Suprapubic skin (tissue), 4 donors: Measurements from ENCODE around the gene ZNF428. TPM values are rescaled to one million over a fixed set of nuclear protein-coding genes. Genes with fewer than 3 reads are reported as not detected.

Experiments
- DNase-seq, 2 donors: peaks; one replicate each; pipeline ENCODE4 v3.0.0-alpha.2; 2019; ENCODE audit warnings: low spot score in 2 of 2
- H3K27ac ChIP-seq: fragments of 200-600 bp; sonication (generic); one replicate; pipeline ENCODE4 v1.5.1; 2019
- H3K27me3 ChIP-seq: fragments of 200-600 bp; sonication (generic); one replicate; pipeline ENCODE4 v1.5.1; 2019
- H3K36me3 ChIP-seq: fragments of 200-600 bp; sonication (generic); one replicate; pipeline ENCODE4 v1.5.1; 2019
- H3K4me1 ChIP-seq: fragments of 200-600 bp; sonication (generic); one replicate; pipeline ENCODE4 v1.5.1; 2019
- H3K4me3 ChIP-seq: fragments of 200-600 bp; sonication (generic); one replicate; pipeline ENCODE4 v1.5.1; 2019; ENCODE audit warnings: mild to moderate bottlenecking
- H3K9me3 ChIP-seq: fragments of 200-600 bp; sonication (generic); one replicate; pipeline ENCODE4 v1.5.1; 2019
- EP300 ChIP-seq: sonication (generic); formaldehyde crosslinking; IDR thresholded peaks from one replicate; pipeline ENCODE4 v1.6.1; 2017; ENCODE audit warnings: antibody characterized with exemption
- POLR2A ChIP-seq, 2 donors: fragments of 450-650 bp; IDR thresholded peaks; one replicate each; pipeline ENCODE4 v1.6.1; 2017; ENCODE audit warnings: antibody characterized with exemption in 2 of 2, mild to moderate bottlenecking in 2 of 2, moderate library complexity in 2 of 2
- POLR2AphosphoS5 ChIP-seq, 3 donors: sonication (generic); formaldehyde crosslinking; IDR thresholded peaks; one replicate each; pipeline ENCODE4 v1.6.1; 2017; ENCODE audit warnings: antibody characterized with exemption in 3 of 3
- WGBS: methylation state at CpG from one replicate; pipeline ENCODE4 v1.1.5; 2018; 5-methylcytosine and 5-hydroxymethylcytosine counted together
- total RNA-seq, 4 donors: library from RNA; depleted of rRNA; stranded (reverse); fragments of >200 nt; gene quantifications; one replicate each; pipeline ENCODE4 v1.1.0, GENCODE V29; 2016
- TF ChIP-seq, protein P1 (sequence below), 2 donors: fragments of 200-600 bp in 1 of 2; fragments of 450-650 bp in 1 of 2; sonication (generic) in 1 of 2; IDR thresholded peaks; one replicate each; pipeline ENCODE4 v1.5.1; 2016 to 2019; ENCODE audit warnings: antibody characterized with exemption in 2 of 2, mild to moderate bottlenecking in 1 of 2, moderate library complexity in 1 of 2

The ZNF428 gene
- total RNA-seq, 4 donors from 2014 or later, result 10.6 to 19.3 (median 17.5) TPM

GRCh38 chr19:43569657-43570056 lies 49.8 kb downstream of the ZNF428 start:
- TF ChIP-seq POLR2AphosphoS5 (IDR thresholded peaks at IDR 0.05) (no peak), POLR2A (IDR thresholded peaks at IDR 0.05) (no peak), EP300 (no peak)
- TF ChIP-seq, protein P1, sequence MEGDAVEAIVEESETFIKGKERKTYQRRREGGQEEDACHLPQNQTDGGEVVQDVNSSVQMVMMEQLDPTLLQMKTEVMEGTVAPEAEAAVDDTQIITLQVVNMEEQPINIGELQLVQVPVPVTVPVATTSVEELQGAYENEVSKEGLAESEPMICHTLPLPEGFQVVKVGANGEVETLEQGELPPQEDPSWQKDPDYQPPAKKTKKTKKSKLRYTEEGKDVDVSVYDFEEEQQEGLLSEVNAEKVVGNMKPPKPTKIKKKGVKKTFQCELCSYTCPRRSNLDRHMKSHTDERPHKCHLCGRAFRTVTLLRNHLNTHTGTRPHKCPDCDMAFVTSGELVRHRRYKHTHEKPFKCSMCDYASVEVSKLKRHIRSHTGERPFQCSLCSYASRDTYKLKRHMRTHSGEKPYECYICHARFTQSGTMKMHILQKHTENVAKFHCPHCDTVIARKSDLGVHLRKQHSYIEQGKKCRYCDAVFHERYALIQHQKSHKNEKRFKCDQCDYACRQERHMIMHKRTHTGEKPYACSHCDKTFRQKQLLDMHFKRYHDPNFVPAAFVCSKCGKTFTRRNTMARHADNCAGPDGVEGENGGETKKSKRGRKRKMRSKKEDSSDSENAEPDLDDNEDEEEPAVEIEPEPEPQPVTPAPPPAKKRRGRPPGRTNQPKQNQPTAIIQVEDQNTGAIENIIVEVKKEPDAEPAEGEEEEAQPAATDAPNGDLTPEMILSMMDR (IDR thresholded peaks at IDR 0.05), result no peak
- 78% methylated on average over 5 of the region's 5 CpGs for WGBS
- DNase-seq, result no peak

DNA sequence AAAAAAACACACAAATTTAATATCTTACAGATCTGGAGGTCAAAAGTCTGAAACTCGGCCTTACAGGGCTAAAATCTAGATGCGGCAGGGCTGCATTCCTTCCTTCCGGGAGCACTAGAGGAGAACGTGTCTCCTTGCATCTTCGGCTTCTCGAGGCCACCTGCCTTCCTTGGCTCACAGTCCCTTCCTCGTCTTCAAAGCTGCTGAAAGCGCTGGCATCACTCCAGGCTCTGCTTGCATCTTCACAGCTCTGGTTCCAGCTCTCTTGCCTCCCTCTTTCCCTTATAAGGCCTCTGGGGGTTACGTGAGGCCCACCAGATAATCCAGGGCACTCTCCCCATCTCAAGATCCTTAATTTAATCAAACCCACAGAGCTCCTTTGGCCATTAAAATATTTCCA lies 54.6 kb downstream of the ZNF428 start:
- no peaks in the 10 kb centered on the region for H3K9me3 ChIP-seq
- DNase-seq, result no peak
- peaks cover 19% of the 10 kb centered on the region for H3K36me3 ChIP-seq
- no peak overlapping the region for H3K4me3 ChIP-seq
- TF ChIP-seq POLR2A (IDR thresholded peaks at IDR 0.05) (no peak), POLR2AphosphoS5 (IDR thresholded peaks at IDR 0.05) (no peak), EP300 (no peak)
- TF ChIP-seq, protein P1 (IDR thresholded peaks at IDR 0.05), result no peak
- 70% methylated on average over 9 of the region's 9 CpGs for WGBS
- H3K4me1 ChIP-seq, result peaks cover 11% of the 10 kb centered on the region
- H3K27ac ChIP-seq, result no peak overlapping the region
- no peaks in the 10 kb centered on the region for H3K27me3 ChIP-seq

More at GRCh38 chr19:43569657-43570056, 49.8 kb downstream of the ZNF428 start:
- peaks cover 9% of the 10 kb centered on the region for H3K36me3 ChIP-seq
- no peaks in the 10 kb centered on the region for H3K9me3 ChIP-seq
- H3K27me3 ChIP-seq, result no peaks in the 10 kb centered on the region
- no peak overlapping the region for H3K27ac ChIP-seq
- peaks cover 6% of the 10 kb centered on the region for H3K4me1 ChIP-seq
- H3K4me3 ChIP-seq, result no peak overlapping the region

GRCh38 chr19:43563816-43564457 lies 55.5 kb downstream of the ZNF428 start:
- DNase-seq, result no peak
- TF ChIP-seq POLR2AphosphoS5 (IDR thresholded peaks at IDR 0.05), result no peak
- TF ChIP-seq POLR2A (IDR thresholded peaks at IDR 0.05), result no peak
- TF ChIP-seq EP300, result no peak
- TF ChIP-seq, protein P1 (IDR thresholded peaks at IDR 0.05), result no peak
- 93% methylated on average over 10 of the region's 10 CpGs for WGBS

DNA sequence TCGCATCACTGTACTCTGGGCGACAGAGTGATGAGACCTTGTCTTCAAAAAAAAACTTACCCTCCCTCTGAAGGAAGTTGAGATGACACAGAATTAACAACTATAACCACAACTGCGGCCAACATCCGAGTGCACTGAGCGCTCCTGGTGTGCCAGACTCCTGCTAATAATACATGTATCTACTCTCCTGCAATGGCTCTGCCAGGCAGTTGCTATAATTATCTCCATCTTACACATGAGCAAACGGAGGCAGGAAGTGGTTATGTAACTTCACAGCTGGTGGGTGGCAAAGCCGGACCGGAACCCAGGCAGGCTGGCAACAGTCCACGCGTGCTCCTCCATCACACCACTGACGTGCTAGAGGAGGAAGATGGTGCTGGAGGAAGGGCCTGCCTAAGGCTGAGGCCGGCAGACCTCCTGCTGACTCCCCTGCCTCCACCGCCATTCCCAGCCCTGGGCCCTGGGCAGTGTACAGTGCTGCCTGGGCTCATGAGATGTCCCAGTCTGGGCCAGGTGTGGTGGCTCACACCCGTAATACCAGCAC lies 56.7 kb downstream of the ZNF428 start:
- DNase-seq, result peak in 1 of 2 donors; percentile 82
- TF ChIP-seq POLR2AphosphoS5 (IDR thresholded peaks at IDR 0.05) (no peak), POLR2A (IDR thresholded peaks at IDR 0.05) (no peak), EP300 (no peak)
- TF ChIP-seq, protein P1 (IDR thresholded peaks at IDR 0.05), result no peak
- Histone ChIP-seq H3K4me1 (peaks cover 11% of the 10 kb centered on the region), H3K27ac (peak overlapping the region; percentile 55), H3K4me3 (no peak overlapping the region), H3K27me3 (no peaks in the 10 kb centered on the region), H3K9me3 (no peaks in the 10 kb centered on the region), H3K36me3 (peaks cover 31% of the 10 kb centered on the region)
- WGBS, result 64% methylated on average over 11 of the region's 14 CpGs

More at GRCh38 chr19:43563816-43564457, 55.5 kb downstream of the ZNF428 start:
- Histone ChIP-seq H3K4me3 (no peak overlapping the region), H3K36me3 (peaks cover 23% of the 10 kb centered on the region), H3K27me3 (no peaks in the 10 kb centered on the region), H3K4me1 (peaks cover 11% of the 10 kb centered on the region), H3K27ac (no peak overlapping the region), H3K9me3 (no peaks in the 10 kb centered on the region)

DNA sequence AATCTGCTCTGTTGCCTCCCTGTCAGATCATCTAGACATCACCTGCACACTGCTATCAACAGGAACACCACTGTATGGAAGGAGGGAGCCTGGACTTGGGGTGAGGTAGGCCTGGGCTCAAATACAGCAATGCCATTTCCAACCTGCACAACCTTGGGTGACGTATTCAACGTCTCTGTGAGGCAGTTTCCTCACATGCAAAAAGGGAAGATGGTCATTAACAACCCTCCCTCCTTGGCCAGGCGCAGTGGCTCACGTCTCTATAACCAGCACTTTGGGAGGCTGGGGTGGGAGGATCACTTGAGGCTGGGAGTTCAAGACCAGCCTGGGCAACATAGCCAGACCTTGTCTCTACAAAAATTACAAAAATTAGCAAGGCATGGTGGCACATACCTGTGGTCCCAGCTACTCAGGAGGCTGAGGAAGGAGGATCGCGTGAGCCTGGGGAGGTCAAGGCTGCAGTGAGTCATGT lies 57.2 kb downstream of the ZNF428 start:
- no peak for TF ChIP-seq POLR2AphosphoS5 (IDR thresholded peaks at IDR 0.05)
- TF ChIP-seq POLR2A (IDR thresholded peaks at IDR 0.05), result no peak
- TF ChIP-seq, protein P1 (IDR thresholded peaks at IDR 0.05), result no peak
- Histone ChIP-seq H3K4me3 (no peak overlapping the region), H3K27me3 (no peaks in the 10 kb centered on the region), H3K9me3 (no peaks in the 10 kb centered on the region), H3K27ac (peak overlapping the region; percentile 62), H3K36me3 (peaks cover 32% of the 10 kb centered on the region), H3K4me1 (peaks cover 11% of the 10 kb centered on the region)
- no peak for DNase-seq
- WGBS, result 86% methylated on average over 6 of the region's 6 CpGs
